Measurements from ENCODE around the gene LIPT1.

DNA sequence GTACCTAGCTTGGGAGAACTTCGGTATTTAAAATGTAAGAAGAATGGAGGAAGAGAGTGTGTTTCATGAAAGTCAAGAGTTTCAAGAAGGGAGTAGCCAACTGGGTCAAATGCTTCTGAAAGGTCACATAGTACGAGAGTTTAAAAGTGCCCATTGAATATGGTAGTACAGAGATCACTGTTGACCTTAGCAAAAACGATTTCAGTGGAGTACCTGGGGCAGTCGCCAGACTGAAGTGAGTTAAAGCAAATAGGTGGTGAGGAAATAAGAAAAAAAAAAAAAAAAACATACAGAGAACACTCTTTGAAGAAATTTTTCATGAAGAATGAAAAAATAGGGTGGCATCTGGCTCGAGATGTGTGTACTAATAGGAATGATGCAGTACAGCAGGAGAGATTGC, 11.5 kb downstream of the LIPT1 start:
- TF ChIP-seq POLR2A (IDR thresholded peaks at IDR 0.05), result no peak
- TF ChIP-seq, protein P1, sequence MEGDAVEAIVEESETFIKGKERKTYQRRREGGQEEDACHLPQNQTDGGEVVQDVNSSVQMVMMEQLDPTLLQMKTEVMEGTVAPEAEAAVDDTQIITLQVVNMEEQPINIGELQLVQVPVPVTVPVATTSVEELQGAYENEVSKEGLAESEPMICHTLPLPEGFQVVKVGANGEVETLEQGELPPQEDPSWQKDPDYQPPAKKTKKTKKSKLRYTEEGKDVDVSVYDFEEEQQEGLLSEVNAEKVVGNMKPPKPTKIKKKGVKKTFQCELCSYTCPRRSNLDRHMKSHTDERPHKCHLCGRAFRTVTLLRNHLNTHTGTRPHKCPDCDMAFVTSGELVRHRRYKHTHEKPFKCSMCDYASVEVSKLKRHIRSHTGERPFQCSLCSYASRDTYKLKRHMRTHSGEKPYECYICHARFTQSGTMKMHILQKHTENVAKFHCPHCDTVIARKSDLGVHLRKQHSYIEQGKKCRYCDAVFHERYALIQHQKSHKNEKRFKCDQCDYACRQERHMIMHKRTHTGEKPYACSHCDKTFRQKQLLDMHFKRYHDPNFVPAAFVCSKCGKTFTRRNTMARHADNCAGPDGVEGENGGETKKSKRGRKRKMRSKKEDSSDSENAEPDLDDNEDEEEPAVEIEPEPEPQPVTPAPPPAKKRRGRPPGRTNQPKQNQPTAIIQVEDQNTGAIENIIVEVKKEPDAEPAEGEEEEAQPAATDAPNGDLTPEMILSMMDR (IDR thresholded peaks at IDR 0.05), result no peak
